Measurements from ENCODE around the gene CAPN15.
"Not testable (repeated sequence)": the region's sequence is repeated elsewhere in the genome, so short reads cannot be mapped to it uniquely, and the experiment has no call there.

The CAPN15 gene

DNA sequence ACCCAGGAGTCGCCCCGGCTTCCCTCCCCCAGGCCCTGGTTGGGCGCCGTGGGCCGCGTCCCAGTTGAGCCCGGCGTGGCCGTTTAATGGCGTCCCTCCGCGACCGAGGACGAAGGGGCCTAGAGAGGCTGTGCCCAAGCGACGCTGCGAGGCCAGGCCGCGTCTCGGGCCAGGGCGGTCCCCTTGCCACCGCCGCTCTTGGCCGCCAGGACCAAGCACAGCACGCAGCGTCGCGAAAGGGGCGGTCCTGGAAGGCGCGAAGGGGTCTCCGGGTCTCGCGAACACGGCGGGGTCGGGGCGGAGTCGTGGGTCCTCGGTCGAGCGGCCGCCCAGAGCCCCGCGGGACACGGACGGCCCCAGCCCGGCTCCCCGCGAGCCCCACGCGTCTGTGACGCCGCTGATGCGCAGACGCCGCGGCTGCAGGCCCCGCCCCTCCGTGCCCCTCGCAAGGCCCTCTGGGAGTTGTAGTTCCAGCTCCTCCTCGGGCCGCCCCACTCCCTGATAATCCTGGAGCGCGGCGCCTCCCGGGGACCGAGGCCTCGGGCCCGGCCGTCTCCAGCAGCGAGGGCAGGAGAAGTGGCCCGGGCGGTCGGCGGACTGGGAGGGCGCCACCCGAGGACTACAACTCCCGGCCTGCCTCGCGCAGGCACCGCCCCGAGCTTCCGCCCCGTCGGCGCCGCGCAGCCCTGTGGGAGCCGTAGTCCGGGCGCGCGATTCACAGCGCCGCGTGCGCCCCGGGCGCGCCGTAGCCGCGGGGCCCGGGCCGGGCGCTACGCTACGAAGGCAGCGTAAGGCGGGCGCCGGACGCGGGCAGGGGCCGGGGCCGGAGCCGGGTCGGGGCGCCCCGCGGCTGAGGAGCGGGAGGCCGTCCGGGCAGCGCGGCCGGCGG lies at the start of gene CAPN15:
TSS of gene CAPN15 (plus strand) at position 698 of the 889 bp plus-strand sequence. CDS start 19,127 bp downstream, outside the sequence.
- DNase-seq (ENCODE audit: low read depth in 2 of 3, low spot score in 1 of 3), result peak; percentile 75 to 84 (median 76)

DNA sequence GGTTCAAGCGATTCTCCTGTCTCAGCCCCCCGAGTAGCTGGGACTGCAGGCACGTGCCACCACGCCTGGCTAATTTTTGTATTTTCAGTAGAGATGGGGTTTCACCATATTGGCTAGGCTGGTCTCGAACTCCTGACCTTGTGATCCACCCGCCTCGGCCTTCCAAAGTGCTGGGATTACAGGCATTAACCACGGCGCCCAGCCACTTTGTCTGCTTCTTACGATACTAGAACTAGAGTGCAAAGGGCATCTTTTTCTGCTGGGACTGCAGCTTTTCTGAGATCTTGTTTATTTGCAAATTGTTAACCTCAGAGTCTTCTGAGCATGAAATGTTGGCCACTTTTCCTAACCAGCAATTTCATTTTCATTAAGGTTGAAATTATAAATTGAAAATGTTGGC lies 49.2 kb upstream of the CAPN15 start:
- not testable (repeated sequence) for DNase-seq (ENCODE audit: low read depth in 2 of 3, low spot score in 1 of 3)

DNA sequence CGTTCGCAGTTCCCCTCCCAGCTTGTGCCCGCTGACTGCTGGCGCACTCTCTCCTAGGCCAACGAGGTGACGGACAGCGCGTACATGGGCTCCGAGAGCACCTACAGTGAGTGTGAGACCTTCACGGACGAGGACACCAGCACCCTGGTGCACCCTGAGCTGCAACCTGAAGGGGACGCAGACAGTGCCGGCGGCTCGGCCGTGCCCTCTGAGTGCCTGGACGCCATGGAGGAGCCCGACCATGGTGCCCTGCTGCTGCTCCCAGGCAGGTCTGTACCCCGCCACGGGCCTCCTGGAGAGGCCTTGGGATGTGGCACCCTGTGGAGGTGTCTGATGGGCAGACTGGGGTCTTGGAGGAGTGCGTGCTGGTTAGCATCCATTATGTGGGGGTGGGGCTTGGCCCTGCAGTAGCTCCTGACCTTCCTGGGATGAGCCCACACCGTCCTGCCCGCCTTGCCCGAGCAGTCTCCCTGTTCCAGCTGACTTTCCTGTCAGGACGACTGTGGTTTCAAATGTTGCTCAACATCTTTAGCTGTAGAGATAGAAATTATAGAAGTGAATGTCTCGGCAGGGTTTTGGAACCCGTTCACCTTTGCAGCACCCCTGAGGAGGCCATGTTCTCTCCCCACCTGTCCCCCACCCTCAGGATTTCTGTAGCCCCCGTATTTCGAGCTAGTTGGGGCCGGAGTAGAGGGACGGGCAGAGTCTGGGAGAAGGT lies 44.9 kb upstream of the CAPN15 start:
- no peak for DNase-seq (ENCODE audit: low read depth in 2 of 3, low spot score in 1 of 3)

DNA sequence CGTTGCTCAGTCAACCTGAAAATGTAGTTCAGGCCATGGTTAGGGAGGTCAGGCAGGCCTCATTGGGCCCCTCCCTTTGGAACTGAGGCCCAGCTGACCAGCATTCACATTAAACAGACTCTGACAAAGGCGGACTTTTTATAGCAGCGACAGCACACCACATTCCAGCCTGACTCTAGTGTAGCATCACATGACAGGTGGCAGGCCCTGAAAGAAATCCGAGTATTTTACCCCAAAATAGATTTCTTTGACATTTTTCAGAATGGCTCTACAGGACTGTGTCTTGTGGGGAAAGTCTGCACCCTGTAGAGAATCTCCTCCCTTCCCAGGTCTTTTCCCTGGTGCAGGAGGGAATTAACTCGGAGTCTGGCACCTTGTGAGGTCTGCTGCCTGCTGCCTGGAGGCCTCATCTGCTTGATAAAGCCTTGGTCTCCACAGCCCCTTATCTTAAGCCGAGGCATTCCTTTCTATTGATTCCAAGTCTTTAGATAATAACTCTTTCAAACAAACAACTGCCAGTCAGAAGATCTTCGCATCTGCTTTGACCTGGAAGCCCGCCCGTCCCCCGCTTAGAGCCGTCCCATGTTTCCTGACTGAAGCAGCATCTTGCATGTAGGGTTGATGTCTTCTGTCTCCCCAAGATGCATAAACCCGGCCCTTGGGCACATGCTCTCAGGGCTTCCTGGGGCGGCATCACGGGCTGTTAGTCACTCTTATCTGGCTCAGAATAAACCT lies 44.0 kb upstream of the CAPN15 start:
- DNase-seq (ENCODE audit: low read depth in 2 of 3, low spot score in 1 of 3), result no peak

DNA sequence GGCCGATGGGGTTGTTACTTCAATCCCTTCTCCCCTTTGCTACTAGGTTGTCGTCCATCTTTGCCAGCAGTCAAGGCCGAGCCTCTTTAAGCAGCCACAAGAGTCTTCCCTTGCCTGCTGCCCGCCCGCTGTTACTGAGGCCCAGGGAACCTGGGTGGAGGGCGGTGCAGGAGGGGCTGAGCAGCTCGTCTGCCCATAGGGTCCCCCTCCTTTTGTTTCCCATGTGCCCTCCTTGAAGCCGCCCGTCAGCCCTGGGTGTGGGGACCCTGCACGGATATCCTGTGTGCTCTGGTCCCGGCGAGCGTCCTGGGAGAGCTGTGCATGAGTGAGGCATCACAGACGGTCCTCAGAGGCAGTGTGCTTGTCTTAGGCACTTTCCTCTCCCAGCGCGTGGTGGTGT lies 37.9 kb upstream of the CAPN15 start:
- DNase-seq (ENCODE audit: low read depth in 2 of 3, low spot score in 1 of 3), result no peak

DNA sequence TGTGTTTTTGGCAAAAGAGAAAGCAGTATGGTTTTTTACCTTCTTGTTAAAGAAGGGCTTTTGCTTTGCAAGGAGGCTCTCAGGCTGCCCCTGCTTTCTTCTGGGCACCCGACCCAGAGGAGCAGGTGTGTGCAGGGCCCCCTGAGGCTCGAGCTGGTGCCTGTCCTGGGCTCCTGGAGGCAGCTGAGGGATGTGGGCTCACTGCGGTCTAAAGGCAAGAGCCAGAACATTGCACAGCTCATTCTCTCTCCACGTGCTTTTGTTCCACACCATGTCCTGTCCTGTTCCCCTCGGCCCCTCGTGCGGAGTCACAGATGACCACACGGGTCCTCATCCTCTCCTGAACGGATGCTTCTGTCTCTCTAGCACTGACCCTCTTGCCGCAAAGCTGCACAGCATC lies 36.7 kb upstream of the CAPN15 start:
- no peak for DNase-seq (ENCODE audit: low read depth in 2 of 3, low spot score in 1 of 3)

DNA sequence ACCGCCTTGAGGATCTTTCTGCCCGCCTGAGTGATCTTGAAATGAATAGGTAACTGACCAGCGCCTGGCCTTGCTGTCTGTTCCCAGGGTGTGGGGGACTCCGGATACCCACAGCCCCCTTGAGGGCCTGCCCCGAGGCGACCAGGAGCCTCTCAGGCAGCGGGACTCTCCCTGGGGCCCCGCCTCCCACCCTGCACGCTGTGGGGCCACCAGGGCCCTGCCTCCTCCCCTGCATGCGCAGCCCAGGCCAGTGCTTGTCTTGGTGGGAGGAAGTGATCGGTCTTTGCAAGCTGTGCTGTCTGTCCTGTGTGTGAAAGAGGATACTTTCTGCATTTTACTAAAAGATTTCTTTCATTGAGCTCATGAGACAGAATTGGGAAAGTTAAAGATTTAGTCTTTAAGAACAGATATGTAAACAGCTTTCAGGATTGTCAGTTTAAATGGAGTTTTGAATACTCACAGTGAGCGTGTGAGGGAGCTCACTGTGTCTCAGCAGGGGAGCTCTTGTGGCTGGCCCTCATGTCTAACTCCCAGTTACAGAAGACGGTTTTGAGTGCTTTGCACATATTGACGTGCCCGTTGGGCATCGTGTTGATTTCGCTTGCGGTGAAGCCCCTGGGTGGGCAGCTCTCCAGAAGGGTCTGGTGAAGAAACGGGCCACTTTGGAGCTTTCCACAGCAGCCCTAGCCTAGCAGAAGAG lies 36.1 kb upstream of the CAPN15 start:
- DNase-seq (ENCODE audit: low read depth in 2 of 3, low spot score in 1 of 3), result no peak

DNA sequence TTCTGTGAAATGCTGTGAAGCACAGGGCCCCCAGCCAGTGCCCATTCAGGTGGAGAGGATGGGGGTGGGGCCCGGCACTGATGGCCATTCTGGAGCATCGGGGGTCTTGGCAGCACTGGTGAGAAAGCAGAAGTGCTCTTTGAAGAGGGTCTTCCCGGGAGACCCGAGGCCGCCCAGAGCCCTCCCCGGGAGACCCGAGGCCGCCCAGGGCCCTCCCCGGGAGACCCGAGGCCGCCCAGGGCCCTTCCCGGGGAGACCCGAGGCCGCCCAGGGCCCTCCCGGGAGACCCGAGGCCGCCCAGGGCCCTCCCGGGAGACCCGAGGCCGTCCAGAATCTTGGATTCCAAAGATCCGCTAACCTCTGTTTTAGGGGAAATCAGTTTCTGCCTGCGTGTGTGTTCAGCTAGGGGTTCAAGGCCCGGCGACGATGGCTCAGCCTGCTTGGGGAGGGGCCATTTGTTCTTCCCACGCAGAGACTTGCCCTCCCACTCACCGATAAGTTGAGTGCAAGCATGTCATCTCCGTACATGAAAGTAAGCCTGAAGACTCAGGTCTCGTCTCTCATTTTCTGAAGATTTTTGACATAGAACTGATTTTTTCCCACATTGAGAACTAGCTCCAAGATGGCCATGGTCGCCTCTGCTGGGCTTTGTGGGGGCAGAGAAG lies 35.2 kb upstream of the CAPN15 start:
- no peak for DNase-seq (ENCODE audit: low read depth in 2 of 3, low spot score in 1 of 3)

DNA sequence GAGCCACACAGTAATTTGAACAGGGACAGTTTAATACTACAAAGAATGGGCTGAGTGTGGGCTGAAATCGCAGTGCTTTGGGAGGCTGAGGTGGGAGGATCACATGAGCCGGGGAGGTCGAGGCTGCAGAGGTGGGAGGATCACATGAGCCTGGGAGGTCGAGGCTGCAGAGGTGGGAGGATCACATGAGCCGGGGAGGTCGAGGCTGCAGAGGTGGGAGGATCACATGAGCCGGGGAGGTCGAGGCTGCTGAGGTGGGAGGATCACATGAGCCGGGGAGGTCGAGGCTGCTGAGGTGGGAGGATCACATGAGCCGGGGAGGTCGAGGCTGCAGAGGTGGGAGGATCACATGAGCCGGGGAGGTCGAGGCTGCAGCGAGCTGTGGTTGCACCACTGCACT lies 32.8 kb upstream of the CAPN15 start:
- DNase-seq (ENCODE audit: low read depth in 2 of 3, low spot score in 1 of 3), result not testable (repeated sequence)

DNA sequence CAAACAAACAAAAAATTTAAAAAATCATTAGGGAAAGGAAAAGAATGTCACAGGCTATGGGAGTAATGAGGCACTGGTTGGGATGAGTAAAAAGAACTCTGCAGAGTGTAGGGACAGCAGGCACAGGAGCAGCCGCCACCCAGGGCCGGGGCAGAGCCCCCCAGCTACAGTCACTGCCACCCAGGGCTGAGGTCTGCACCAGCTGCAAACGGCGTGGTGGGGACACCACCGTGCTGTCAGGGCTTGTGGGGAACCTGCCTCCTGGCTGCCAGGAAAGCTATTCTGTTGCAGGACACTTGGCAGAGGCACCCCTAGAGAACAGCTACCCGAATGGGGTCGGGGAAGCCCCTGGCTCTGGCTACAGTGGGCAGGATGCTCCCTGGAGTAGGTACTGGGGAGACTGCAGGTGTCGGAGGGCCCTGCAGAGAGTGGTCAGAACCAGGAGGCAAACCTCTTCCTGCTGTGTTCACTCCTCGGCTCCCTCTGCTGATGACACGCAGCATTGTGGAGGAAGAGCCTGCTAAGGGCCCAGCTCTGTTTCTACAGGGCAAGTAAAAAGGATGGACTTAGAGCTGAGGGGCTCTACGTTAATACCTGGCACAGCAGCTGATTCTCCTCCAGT lies 32.3 kb upstream of the CAPN15 start:
- no peak for DNase-seq (ENCODE audit: low read depth in 2 of 3, low spot score in 1 of 3)

DNA sequence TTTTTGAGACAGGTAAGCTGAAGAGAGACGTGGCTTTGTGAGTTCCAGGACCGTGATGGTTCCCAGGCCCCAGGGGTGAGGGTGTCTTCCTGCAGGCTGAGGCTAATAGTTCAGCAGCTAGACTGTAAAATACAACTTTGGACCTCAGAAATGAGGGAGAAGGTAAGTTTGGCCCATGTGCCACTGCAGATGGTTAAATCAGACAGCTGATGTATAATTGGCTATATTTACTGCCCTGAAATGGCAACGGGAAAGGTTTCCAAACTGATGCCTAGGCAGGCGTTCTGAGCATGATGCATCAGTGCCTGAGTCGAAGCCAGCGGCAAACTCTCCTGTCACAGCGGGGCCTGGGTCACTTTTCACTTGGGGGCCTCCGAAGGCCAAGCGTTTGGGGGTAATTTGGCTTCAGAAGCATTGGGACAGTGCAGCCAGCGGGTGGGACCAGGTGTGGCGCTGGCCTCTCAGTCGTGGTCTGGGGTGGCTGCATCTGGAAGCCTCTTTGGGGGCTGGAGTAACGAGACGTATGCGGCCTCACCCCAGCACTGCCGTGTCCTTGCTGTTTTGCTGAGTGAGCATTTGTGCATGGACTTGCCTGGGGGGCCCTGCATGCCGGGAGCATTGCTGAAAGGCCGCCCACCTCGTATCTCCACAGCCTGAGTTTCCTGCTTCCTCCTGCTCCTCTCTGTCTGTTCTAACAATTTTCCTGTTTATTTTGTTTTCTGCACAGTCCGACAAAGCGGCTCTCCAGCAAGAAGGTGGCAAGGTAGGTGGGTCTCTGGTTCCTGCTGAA lies 31.2 kb upstream of the CAPN15 start:
- DNase-seq (ENCODE audit: low read depth in 2 of 3, low spot score in 1 of 3), result no peak

DNA sequence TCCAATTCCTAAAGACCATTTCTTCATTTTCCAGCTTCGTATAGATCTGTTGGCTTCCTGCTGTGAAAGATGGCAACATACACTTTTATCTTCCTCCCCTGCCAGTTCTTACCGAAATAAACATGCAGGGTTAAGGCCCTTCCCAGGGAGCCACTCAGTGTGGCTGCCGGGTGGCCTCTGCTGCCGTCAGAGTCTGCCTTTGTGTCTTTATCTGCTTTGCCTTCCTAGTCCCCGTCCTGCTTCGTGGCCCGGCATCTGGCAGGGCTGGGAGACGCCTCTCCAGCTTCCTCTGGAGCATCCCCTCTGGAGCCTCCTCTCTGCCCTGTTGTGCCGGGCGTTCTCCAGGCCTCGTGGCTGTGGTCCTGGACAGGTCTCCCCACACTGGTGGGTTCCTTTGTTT lies 30.3 kb upstream of the CAPN15 start:
- no peak for DNase-seq (ENCODE audit: low read depth in 2 of 3, low spot score in 1 of 3)

DNA sequence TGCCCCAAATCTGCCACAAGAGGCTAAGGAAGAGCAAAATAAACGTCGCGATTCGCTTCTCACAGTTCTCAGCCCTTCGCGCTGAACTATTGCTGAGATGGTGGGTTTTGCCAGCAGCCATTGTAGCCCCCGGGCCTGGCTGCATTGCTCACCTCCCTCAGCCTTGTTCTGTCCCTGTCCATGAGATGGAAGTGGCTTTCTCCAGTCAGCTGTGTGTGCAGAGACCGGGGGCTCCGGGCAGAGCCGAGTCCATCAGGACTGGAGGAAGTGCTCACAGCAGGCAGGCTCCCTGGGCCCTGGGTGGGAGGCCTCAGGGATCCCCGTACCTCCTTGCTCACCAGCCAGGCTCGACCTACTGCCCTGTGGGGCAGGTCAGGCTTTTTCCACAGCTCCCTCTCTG lies 27.6 kb upstream of the CAPN15 start:
- no peak for DNase-seq (ENCODE audit: low read depth in 2 of 3, low spot score in 1 of 3)

DNA sequence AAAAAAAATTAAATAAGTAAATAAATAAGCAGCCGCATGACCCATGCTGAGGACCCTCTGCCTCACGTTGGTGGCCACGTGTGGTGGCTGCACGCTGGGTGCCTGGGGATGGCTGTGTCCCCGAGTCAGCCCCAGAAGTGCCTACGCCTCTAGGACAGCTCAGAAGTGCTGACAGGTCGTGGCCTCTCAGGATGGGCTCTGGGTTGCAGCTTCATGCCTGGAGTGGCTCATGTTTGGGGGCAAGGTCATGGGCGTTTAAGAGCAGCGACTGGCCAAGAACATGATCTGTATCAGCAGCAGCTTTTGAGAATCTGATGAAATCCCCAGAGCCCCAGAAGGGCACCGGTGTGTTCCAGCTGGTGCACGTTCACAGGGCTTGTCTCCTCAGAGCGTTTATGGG lies 26.8 kb upstream of the CAPN15 start:
- no peak for DNase-seq (ENCODE audit: low read depth in 2 of 3, low spot score in 1 of 3)

DNA sequence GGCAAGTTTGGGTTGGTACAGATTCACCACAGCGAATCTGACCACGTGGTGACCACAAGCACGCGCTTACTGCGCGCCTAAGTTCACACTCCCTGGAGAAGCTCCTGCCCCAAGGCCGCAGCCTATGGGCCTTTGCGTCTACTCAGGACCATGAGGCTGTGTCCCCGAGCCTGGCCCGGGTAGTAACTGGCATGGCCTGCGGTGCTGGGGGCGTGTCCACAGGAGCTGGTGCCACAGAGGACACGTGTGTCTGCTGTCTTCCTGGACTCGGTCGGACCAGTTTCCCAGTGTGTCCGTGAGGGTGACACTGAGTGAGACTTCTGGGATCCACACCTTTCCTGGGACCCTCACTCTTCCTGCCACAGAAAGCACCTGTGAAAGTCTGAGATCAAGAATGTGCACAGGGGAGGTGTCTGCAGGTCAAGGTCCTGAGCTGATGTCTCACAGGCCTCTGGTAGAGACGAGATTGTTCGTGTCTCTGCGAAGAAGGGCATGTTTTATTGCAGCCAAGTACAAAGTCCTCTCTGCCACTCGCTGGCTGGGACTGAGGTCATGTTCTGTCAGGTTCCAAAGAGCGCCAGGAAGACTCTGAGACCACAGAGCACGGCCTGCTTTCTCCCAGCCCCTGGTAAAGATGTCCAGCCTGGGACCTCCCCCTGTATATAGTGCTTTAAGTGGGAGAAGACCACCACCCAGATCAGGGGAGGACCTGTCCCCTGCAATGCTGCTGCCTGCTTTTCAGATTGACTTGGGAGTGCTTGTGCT lies 25.2 kb upstream of the CAPN15 start:
- DNase-seq (ENCODE audit: low read depth in 2 of 3, low spot score in 1 of 3), result no peak

DNA sequence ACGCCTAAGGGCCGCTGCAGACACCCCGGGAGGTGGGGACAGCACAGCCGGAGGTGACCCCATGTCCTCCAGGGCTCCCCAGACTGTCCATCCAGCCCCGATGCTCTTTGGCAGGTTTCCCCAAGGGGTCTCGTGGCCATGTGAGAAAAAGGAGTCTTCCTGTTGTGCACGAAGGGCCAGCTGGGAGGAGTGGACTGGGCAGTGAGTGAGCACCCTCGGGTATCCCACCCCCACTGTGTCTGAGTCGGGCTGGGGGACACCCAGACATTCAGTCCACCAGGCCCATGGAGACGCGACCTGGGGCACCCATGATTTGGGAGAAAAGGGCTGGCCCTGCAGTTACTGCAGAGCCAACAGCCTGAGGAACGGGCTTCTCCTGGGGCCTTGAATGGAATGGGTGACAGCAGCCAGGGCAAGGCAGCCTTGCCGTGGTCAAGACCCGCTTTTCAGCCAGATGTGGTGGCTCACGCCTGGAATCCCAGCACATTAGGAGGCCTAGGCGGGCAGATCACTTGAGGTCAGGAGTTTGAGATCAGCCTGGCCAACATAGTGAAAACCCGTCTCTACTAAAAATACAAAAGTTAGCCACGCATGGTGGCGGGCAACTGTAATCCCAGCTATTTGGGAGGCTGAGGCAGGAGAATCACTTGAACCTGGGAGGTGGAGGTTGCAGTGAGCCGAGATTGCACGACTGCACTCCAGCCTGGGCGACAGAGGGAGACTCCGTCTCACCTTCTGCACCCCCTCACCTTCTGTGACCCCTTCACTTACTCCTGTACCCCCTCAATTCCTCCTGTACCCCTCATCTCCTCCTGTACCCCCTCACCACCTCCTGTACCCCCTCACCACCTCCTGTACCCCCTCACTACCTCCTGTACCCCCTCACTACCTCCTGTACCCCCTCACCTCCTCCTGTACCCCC lies 24.1 kb upstream of the CAPN15 start:
- no peak for DNase-seq (ENCODE audit: low read depth in 2 of 3, low spot score in 1 of 3)

DNA sequence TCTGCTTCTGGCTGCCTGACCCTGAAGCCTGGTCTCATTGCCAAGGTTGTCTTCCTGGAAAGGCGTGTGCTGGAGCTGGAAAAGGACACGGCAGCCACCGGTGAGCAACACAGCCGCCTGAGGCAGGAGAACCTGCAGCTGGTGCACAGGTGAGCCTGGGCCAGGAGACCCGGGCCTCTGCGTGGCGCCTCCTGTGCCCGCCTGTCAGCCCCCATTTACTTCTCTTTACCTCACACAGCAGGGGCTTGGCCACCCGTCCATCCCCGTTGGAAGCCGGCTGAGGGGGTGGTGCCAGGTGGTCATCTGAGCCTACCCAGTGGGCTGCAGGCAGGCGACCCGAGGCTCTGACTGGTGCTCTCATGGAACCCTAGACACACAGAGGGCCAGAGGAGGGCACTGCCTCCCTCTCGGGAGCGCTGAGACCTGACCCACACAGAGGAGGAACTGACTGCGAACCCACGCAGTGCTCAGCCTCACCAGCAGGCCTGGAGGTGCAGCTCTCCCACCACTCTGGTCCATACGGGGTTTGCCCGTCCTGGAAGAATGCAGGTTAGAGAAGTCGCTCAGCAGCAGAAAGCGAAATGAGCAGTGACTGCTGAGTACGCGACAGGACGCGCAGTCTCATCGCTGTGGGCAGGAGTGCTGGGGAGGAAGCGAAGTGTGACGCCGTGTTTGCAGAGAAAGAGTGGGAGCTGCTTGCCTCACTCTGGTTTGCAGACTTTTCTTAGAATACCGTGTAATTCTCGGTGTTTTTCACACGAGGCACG lies 21.9 kb upstream of the CAPN15 start:
- no peak for DNase-seq (ENCODE audit: low read depth in 2 of 3, low spot score in 1 of 3)
